Gastroesophageal sphincter (tissue), 3 donors: ENCODE data around the gene HOXA5.

Source experiments
- CTCF ChIP-seq, 4 experiments: fragments of 200-600 bp in 2 of 4; fragments of 450-650 bp in 2 of 4; sonication (generic) in 1 of 4; IDR thresholded peaks; one replicate each; pipeline ENCODE4 v1.5.1; 2017 to 2019; ENCODE audit warnings: antibody characterized with exemption in 4 of 4, mild to moderate bottlenecking in 2 of 4, moderate library complexity in 2 of 4
- POLR2A ChIP-seq, 2 donors: fragments of 450-650 bp; IDR thresholded peaks; one replicate each; pipeline ENCODE4 v1.6.1; 2017; ENCODE audit warnings: antibody characterized with exemption in 2 of 2, mild to moderate bottlenecking in 2 of 2, moderate library complexity in 1 of 2
- POLR2AphosphoS5 ChIP-seq: sonication (generic); formaldehyde crosslinking; IDR thresholded peaks from one replicate; pipeline ENCODE4 v1.6.1; 2017; ENCODE audit warnings: antibody characterized with exemption

GRCh38 chr7:27172315-27172774, 28.9 kb upstream of the HOXA5 start:
- no peak for TF ChIP-seq CTCF (IDR thresholded peaks at IDR 0.05)
- TF ChIP-seq POLR2AphosphoS5: no peak
- no peak for TF ChIP-seq POLR2A (IDR thresholded peaks at IDR 0.05)
